Activated naive CD4-positive, alpha-beta T cell treated with anti-CD3 and anti-CD28 coated beads, Interleukin-2, amount 10 ng/mL, durations not matched to agents 7 days and 5 days (primary cell): Measurements from ENCODE around the gene SHROOM1.

Experiments
- CTCF ChIA-PET: fragments of 350-600 bp; sonication (Branson Sonifier 250); formaldehyde crosslinking; loops from one replicate; lab custom pipeline; 2021; ENCODE audit warnings: antibody characterized with exemption; lab: Charles Lee
- DNase-seq: peaks from one replicate; pipeline ENCODE4 v3.0.0-alpha.2; 2020
- H3K27ac Mint-ChIP-seq: one replicate; pipeline ENCODE4 v1.8.0; 2021; ENCODE audit warnings: mild to moderate bottlenecking, moderate library complexity, mixed read lengths
- H3K27me3 Mint-ChIP-seq: one replicate; pipeline ENCODE4 v1.8.0; 2021; ENCODE audit warnings: mild to moderate bottlenecking, mixed read lengths
- H3K36me3 Mint-ChIP-seq: one replicate; pipeline ENCODE4 v1.8.0; 2021; ENCODE audit warnings: mixed read lengths
- H3K4me1 Mint-ChIP-seq: one replicate; pipeline ENCODE4 v1.8.0; 2021; ENCODE audit warnings: mixed read lengths
- H3K4me3 Mint-ChIP-seq: one replicate; pipeline ENCODE4 v1.8.0; 2021; ENCODE audit warnings: mild to moderate bottlenecking, moderate library complexity, mixed read lengths
- H3K9me3 Mint-ChIP-seq: one replicate; pipeline ENCODE4 v1.8.0; 2021; ENCODE audit warnings: mixed read lengths

SHROOM1 gene

GRCh38 chr5:132781029-132781428 lies 49.4 kb downstream of the SHROOM1 start:
- H3K4me3 Mint-ChIP-seq, result no peak overlapping the region
- no peaks in the 10 kb centered on the region for H3K9me3 Mint-ChIP-seq
- no peak for DNase-seq
- H3K27ac Mint-ChIP-seq, result no peak overlapping the region
- no peaks in the 10 kb centered on the region for H3K36me3 Mint-ChIP-seq
- CTCF ChIA-PET, result interaction anchor here (2.1 kb wide), 1 partner anchor 27 kb away, joined by 4 read pairs; no protein-coding TSS in a partner anchor
- H3K27me3 Mint-ChIP-seq, result peaks cover 78% of the 10 kb centered on the region
- H3K4me1 Mint-ChIP-seq, result peaks cover 33% of the 10 kb centered on the region

DNA sequence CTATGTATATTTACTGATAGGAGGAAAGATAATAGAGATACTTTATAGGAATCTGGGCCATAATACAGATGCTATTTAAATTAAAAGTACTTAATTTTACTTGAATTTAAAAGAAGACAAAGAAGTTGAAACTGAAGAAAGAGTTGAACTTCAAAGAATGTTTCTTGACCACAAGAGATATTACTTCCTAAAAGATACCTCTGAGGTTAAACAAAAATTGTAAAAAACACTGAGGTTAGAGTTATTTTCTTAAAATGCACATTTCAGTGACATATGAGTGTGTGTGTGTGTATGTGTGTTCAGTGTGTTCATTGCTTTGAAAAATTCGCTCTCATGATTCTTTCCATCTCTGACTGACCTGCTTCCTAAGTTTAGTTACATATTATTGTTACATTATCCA lies 49.9 kb downstream of the SHROOM1 start:
- DNase-seq, result no peak
- Mint-ChIP-seq H3K27me3 (peaks cover 76% of the 10 kb centered on the region), H3K36me3 (no peaks in the 10 kb centered on the region), H3K4me3 (no peak overlapping the region), H3K9me3 (no peaks in the 10 kb centered on the region), H3K4me1 (peaks cover 34% of the 10 kb centered on the region), H3K27ac (no peak overlapping the region)
- CTCF ChIA-PET, result no interaction called here

DNA sequence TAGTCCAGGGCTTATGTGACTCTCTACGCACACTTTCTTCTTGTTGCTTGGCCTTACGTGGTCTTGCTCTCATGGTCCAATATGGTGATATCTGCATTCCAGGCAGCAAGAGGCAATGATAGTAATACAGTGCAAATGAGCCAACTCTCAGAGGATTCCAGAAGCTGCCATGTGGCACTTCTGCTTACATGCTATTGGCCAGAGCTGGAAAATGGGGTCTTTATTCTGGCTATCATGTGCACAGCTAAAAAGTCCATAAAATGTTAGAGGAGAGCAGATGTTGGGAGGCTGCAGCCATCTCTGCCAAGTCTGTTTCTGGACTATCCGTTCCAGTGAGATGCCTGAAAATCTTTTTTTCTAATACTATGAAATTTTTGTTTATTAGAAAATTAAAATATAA lies 50.5 kb downstream of the SHROOM1 start:
- no peak overlapping the region for H3K27ac Mint-ChIP-seq
- H3K36me3 Mint-ChIP-seq, result no peaks in the 10 kb centered on the region
- H3K4me1 Mint-ChIP-seq, result peaks cover 34% of the 10 kb centered on the region
- H3K27me3 Mint-ChIP-seq, result peaks cover 79% of the 10 kb centered on the region
- CTCF ChIA-PET, result no interaction called here
- DNase-seq, result no peak
- no peak overlapping the region for H3K4me3 Mint-ChIP-seq
- no peaks in the 10 kb centered on the region for H3K9me3 Mint-ChIP-seq

GRCh38 chr5:132778856-132779255 lies 51.6 kb downstream of the SHROOM1 start:
- CTCF ChIA-PET, result interaction anchor here (0.9 to 1.5 kb wide), 2 partner anchors 41 to 42 kb away, joined by 3 read pairs; partner anchors contain the start of gene KIF3A
- no peak overlapping the region for H3K4me3 Mint-ChIP-seq
- no peak for DNase-seq
- H3K27ac Mint-ChIP-seq, result no peak overlapping the region
- H3K27me3 Mint-ChIP-seq, result peaks cover 82% of the 10 kb centered on the region
- no peaks in the 10 kb centered on the region for H3K9me3 Mint-ChIP-seq
- no peaks in the 10 kb centered on the region for H3K36me3 Mint-ChIP-seq
- H3K4me1 Mint-ChIP-seq, result peaks cover 34% of the 10 kb centered on the region

DNA sequence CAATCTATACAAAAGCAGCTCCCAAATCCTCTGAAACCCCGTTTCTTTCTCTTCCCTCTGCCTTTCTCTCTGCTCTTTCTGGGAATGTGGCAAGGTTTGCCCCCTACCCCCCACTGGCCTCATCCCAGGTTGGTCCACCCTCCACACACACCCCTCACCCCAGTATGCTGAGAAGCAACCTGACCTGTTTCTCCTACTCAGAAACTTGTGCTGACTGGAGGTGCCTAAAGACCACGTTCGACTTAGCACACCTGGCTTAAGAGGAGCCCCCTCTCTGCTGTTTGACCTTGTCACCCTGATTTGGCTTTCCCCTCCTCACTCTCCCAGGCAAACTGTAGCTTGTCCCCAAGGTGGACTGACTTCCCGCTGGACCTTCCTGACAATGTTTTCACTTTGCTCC lies 52.3 kb downstream of the SHROOM1 start:
- H3K4me1 Mint-ChIP-seq, result peaks cover 34% of the 10 kb centered on the region
- no peaks in the 10 kb centered on the region for H3K9me3 Mint-ChIP-seq
- peak overlapping the region; percentile 69 for H3K4me3 Mint-ChIP-seq
- no peak for DNase-seq
- no peaks in the 10 kb centered on the region for H3K36me3 Mint-ChIP-seq
- peaks cover 80% of the 10 kb centered on the region for H3K27me3 Mint-ChIP-seq
- CTCF ChIA-PET, result interaction anchor here (0.6 to 1.5 kb wide), 4 partner anchors 16 to 123 kb away, joined by 3 read pairs; partner anchors contain the start of gene KIF3A
- H3K27ac Mint-ChIP-seq, result no peak overlapping the region

DNA sequence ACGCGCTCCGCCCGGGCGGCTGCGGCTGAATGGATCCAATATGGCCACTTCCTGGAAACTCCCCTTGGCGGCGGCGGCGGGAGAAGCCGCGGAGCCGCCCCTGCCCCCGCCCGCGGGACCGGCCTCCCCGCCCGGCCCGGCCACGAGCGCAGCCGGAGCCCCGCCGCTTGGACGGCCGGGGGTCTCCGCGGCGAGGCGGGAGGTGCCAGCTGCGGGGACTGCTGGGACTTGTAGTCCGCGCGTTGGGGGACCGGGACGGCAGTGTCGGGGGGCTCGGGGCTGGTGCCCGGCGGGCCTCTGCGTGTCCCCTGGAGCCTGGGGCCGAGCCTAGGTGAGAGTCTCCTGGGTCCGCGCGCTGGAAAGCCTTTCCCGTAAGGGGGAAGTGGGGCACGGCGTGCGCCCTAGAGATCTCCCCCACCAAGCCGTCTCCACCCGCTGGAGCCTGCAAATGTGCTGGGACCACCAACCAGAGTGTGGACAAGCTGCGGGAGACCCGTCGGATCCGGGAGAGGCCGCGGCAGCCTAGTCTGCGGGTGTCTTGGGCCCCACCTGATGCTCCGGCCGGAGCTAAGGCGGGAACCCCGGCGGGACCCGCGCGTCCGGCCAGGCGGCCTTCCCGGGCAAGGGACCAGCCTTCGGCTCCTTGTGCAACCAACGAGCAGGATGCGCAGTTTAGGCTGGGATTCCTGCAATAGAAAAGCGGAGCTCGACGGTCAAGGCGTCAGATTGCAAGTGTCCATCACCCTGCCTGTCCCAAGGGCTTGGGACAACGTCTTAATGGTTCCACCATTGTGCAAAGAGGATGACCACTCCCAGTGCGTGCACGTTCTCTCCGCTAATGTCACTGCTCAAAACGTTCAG lies 53.0 kb downstream of the SHROOM1 start, which contains the start of gene SEPTIN8:
Gene SEPTIN8 (minus strand): TSS at position 31 of the 861 bp plus-strand sequence. CDS start 102 bp downstream, outside the sequence.
- no peaks in the 10 kb centered on the region for H3K36me3 Mint-ChIP-seq
- H3K4me1 Mint-ChIP-seq, result peaks cover 34% of the 10 kb centered on the region
- DNase-seq, result peak; percentile 67
- CTCF ChIA-PET, result interaction anchor here (0.6 to 1.5 kb wide), 4 partner anchors 17 to 122 kb away, joined by 3 read pairs; partner anchors contain the start of gene KIF3A
- H3K4me3 Mint-ChIP-seq, result peak within 1 kb of the TSS; percentile 69
- no peak within 1 kb of the TSS for H3K27ac Mint-ChIP-seq
- no peaks in the 10 kb centered on the region for H3K9me3 Mint-ChIP-seq
- peaks cover 82% of the 10 kb centered on the region for H3K27me3 Mint-ChIP-seq

- Mint-ChIP-seq H3K27ac (no peak overlapping the region), H3K4me3 (no peak overlapping the region), H3K27me3 (peaks cover 77% of the 10 kb centered on the region), H3K4me1 (peaks cover 34% of the 10 kb centered on the region), H3K9me3 (no peaks in the 10 kb centered on the region), H3K36me3 (no peaks in the 10 kb centered on the region)
- DNase-seq, result no peak
- CTCF ChIA-PET, result interaction anchor here (1.5 kb wide), 1 partner anchor 17 kb away, joined by 3 read pairs; no protein-coding TSS in a partner anchor
Measured at GRCh38 chr5:132776938-132777208, 53.6 kb downstream of the SHROOM1 start.

- Mint-ChIP-seq H3K4me1 (peaks cover 31% of the 10 kb centered on the region), H3K9me3 (no peaks in the 10 kb centered on the region), H3K27me3 (peaks cover 75% of the 10 kb centered on the region), H3K4me3 (peak overlapping the region; percentile 67), H3K27ac (no peak overlapping the region), H3K36me3 (no peaks in the 10 kb centered on the region)
- CTCF ChIA-PET, result interaction anchor here (0.8 kb wide), 1 partner anchor 44 kb away, joined by 3 read pairs; no protein-coding TSS in a partner anchor
- DNase-seq, result no peak
Measured at GRCh38 chr5:132776131-132776937, 54.1 kb downstream of the SHROOM1 start.

DNA sequence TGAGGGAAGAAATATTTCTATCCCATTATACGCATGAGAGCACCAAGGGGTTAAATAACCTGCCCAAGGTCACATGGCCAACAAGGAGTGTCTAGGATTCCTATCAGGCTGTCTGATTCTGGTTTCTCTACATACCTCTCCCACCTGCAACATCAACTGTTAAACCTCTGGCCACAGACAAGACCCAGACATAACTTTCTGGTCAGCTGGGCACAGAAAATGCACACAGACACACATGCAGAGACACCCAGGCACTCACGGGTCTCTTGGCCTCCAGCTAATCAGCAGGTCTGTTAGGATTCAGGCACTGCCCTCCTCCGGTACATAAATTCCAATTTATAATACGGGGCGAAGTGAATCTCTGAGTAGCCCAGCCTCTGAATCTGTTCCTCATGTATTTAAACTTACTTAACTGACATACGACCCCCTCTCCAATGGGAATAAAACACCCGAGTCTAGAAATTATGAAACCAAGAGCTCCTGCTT lies 54.9 kb downstream of the SHROOM1 start:
- DNase-seq, result no peak
- Mint-ChIP-seq H3K4me1 (peaks cover 23% of the 10 kb centered on the region), H3K4me3 (peak overlapping the region; percentile 17), H3K36me3 (no peaks in the 10 kb centered on the region), H3K27me3 (peaks cover 72% of the 10 kb centered on the region), H3K27ac (no peak overlapping the region), H3K9me3 (no peaks in the 10 kb centered on the region)
- CTCF ChIA-PET, result interaction anchor here (0.8 kb wide), 1 partner anchor 45 kb away, joined by 3 read pairs; no protein-coding TSS in a partner anchor

- Mint-ChIP-seq H3K27ac (no peak overlapping the region), H3K9me3 (no peaks in the 10 kb centered on the region), H3K27me3 (peaks cover 70% of the 10 kb centered on the region), H3K4me1 (peaks cover 17% of the 10 kb centered on the region), H3K4me3 (no peak overlapping the region), H3K36me3 (no peaks in the 10 kb centered on the region)
- CTCF ChIA-PET, result no interaction called here
- DNase-seq, result no peak
Measured at GRCh38 chr5:132774896-132775295, 55.6 kb downstream of the SHROOM1 start.

- H3K27ac Mint-ChIP-seq, result no peak overlapping the region
- no peaks in the 10 kb centered on the region for H3K9me3 Mint-ChIP-seq
- no peaks in the 10 kb centered on the region for H3K36me3 Mint-ChIP-seq
- DNase-seq, result no peak
- peaks cover 65% of the 10 kb centered on the region for H3K27me3 Mint-ChIP-seq
- CTCF ChIA-PET, result interaction anchor here (1.8 kb wide), 1 partner anchor 20 kb away, joined by 7 read pairs; no protein-coding TSS in a partner anchor
- peaks cover 14% of the 10 kb centered on the region for H3K4me1 Mint-ChIP-seq
- no peak overlapping the region for H3K4me3 Mint-ChIP-seq
Measured at GRCh38 chr5:132774406-132774805, 56.0 kb downstream of the SHROOM1 start.

GRCh38 chr5:132773601-132774355 lies 56.7 kb downstream of the SHROOM1 start:
- H3K4me3 Mint-ChIP-seq, result no peak overlapping the region
- no peak for DNase-seq
- H3K9me3 Mint-ChIP-seq, result no peaks in the 10 kb centered on the region
- H3K27me3 Mint-ChIP-seq, result peaks cover 61% of the 10 kb centered on the region
- H3K36me3 Mint-ChIP-seq, result no peaks in the 10 kb centered on the region
- no peak overlapping the region for H3K27ac Mint-ChIP-seq
- CTCF ChIA-PET, result interaction anchor here (0.6 to 1.8 kb wide), 2 partner anchors 19 to 387 kb away, joined by 3 to 7 read pairs; no protein-coding TSS in a partner anchor
- H3K4me1 Mint-ChIP-seq, result peaks cover 11% of the 10 kb centered on the region

DNA sequence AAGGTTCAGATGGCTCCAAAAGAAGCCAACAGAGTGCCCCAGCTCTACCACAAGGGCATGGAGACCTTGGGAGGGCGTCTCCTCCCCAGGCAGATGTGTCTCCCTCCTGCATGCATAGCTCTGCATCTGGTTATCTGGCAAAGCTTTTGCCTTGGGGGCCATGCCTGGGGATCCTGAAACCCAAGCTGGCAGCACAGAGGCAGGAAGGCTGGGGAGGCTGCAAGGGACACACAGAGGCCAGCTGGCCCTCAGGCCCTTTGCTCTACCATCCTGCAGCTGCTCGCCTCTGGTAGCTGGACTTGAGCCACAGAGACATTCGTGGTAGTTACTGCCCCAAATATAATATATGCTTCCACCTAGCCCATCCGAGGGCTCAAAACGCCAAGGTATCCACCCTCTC lies 57.3 kb downstream of the SHROOM1 start:
- no peak for DNase-seq
- CTCF ChIA-PET, result interaction anchor here (0.6 to 1.8 kb wide), 2 partner anchors 18 to 386 kb away, joined by 3 to 7 read pairs; no protein-coding TSS in a partner anchor
- H3K4me3 Mint-ChIP-seq, result no peak overlapping the region
- no peaks in the 10 kb centered on the region for H3K9me3 Mint-ChIP-seq
- H3K27ac Mint-ChIP-seq, result no peak overlapping the region
- H3K36me3 Mint-ChIP-seq, result no peaks in the 10 kb centered on the region
- H3K4me1 Mint-ChIP-seq, result peaks cover 8% of the 10 kb centered on the region
- peaks cover 60% of the 10 kb centered on the region for H3K27me3 Mint-ChIP-seq
